A172 (cell line): Measurements from ENCODE around the gene APLF. TPM values are rescaled to one million over a fixed set of nuclear protein-coding genes. Genes with fewer than 3 reads are reported as not detected.

ENCODE experiments used
- total RNA-seq: library from RNA; depleted of rRNA; stranded (reverse); fragments of >200 nt; shearing (Covaris generic); gene quantifications from 2 replicates; pipeline ENCODE4 v1.2.3, GENCODE V29; 2014; rRNA removed

The APLF gene
- total RNA-seq, 1 experiment from 2014 or later: 6.8 TPM

Other genes starting within 250 kb of the APLF start
- gene PPP3R1, start 215.1 kb upstream of the APLF start, total RNA-seq: 18.0 and 24.5 TPM in 2 replicates
- 11.4 and 13.1 TPM in 2 replicates for gene CNRIP1, start 147.6 kb upstream of the APLF start, total RNA-seq
- gene PLEK, start 102.3 kb upstream of the APLF start, total RNA-seq: not detected in 2 replicates
- 0.43 and 0.67 TPM in 2 replicates for gene FBXO48, start 291 bp upstream of the APLF start, total RNA-seq
- gene PROKR1, start 176.0 kb downstream of the APLF start, total RNA-seq: not detected in 2 replicates